Measurements from ENCODE around the gene NKD2. TPM values are rescaled to one million over a fixed set of nuclear protein-coding genes. Genes with fewer than 3 reads are reported as not detected.
"Not testable (repeated sequence)": the region's sequence is repeated elsewhere in the genome, so short reads cannot be mapped to it uniquely, and the experiment has no call there.

NKD2 gene
- total RNA-seq, 1 donor from 2014 or later, result 12.7 TPM

DNA sequence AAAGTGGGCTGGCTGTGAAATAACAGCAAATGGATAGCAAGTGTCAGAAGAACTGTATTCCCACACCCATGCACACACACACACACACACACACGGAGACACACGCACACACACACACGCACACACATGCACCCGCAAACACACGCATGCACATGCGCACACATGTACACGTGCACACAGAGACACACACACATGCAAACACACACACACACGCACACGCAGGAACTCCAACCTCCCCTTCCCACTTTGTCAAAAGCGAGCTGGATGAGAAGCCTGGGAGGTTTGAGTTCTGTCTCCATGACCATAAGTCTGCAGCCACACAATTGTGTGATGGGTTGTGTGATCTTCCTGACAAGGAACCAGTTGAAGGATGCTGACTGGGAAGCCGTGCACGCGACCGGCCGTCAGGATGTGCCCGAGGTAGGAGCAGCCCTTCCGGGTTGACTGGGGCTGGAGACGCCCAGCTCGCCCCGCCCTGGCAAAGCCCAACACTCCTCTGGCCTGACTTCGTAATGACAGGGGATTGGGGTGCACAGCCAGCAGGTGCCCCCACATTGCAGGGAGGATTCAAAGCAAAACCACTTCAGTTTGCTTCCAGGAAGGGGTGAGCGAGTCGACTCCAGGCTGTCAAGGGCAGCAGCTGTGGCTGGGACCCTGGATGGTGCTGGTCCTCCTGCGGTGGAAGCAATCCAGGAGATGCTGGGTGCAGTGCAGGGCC, 29.3 kb upstream of the NKD2 start:
- no peak for DNase-seq

DNA sequence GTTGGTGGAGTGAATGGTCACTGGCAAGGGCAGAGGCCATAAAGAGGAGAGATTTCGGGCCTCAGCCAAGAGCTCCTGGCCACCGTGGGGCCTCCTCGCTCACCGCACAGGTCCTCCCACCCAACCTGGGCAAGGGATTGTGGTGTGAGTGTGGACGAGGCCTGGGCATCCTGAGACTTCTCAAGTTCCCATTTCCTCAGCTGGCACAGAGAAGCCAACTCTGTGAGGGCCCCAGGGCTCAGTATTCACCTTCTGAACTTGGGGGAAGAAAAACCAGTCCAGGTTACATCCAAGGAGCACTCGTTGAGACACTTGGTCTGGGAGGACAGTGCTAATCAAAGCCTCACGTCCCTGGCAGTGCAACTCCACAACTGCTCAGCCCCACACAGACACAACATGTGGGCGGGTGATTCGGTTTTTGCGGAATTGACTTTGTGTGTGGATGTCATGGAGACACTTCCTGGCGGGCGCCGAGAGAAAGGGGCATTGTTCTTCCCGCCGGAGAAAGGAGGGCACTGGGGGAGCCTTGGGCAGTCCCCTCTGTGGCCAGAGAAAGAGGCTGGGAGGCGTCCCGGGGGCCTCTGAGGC, 28.5 kb upstream of the NKD2 start:
- peak; percentile 63 for DNase-seq

DNA sequence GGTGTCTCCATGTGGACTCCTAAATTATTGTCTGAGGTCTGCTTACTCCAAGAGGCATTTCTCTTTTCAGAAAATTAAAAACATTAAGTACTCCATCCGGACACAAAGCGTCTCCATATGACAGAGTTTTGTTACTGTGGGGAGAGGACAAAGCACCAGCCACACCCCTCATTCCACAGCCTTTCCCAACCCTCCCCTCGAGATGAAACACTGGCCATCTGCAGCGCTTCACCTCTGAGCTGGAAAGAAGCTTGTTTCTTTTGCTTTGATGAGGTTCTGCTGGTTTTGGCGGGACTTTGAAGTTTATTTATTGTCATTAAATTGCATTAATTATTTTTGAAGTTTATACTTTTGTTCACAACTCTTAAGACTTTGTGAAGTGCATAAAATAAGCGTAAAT, 27.6 kb upstream of the NKD2 start:
- peak; percentile 85 for DNase-seq

DNA sequence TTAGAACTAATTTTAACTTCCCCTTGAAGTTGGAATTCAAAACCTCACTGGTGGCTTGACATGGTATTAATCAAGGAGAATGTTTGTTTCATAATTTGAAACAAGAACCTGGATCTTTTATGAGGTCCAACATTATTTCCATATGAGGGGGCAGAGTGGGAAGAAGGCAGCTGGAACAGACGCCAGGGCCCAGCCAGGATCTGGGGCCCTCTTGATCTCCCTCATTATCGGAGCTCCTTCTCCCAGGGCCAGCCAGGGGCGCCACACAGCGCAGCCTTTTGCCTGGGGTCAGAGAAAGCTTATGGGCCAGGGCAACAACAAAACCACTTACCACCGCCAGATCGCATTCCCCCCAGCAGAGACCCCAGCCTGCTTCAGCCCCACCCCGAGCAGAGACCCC, 27.1 kb upstream of the NKD2 start:
- DNase-seq, result no peak

DNA sequence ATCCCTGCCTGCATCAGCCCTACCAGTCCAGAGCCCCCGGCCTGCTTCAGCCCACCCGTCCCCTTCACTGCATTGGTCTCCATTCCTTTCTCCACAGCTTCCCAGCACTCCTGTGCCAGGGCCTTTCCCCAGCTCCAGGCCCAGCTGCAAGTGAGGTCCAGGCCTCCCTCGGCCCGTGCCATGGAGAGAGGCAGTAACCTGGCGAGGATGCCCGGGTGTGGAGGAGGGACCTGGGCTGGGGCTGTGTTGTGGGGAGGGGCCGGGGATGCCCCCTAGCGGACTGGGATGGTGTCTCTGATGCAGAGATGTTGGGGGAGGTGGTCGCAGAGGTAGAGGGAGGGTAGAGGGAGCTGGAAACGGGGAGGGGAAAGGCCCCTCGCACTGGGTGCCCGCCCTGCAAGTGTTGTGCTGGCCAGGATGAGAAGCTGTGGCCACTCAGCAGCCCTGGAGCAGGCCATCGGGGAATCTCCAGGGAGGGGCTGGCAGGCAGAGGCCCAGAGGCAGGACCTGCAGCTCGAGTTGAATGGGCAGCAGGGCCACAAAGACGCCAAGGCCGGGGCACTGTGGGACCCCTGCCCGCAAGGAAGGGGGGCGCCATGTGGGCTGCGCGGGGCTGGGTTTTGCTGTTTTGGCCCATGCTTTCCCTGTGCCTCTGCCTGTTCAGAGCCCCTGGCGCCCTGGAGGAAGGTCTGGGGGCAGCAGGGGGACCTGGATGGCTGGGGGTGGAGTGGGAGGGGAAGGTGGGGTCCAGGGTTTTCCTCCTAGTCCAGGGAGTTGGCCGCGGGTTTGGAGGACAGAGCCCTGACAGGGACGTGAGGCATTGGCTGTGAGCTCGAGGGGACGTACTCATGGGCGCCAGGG, 26.0 kb upstream of the NKD2 start:
- no peak for DNase-seq

DNA sequence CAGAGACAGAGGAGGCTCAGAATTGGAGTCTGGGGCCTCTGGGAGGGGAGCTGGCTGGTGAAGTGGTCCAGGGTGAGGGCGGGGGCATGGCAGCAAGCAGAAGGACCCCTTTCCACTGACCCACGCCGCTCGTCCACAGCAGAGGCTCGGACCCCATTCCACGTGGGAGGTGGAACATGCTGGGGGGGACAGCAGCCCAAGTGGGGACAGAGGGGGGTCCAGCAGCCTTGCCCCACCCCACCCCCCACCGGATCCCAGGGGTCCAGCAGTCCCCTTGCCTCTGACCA, 25.4 kb upstream of the NKD2 start:
- no peak for DNase-seq

- DNase-seq, result no peak
Observed at GRCh38 chr5:983568-983967, 25.0 kb upstream of the NKD2 start.

DNA sequence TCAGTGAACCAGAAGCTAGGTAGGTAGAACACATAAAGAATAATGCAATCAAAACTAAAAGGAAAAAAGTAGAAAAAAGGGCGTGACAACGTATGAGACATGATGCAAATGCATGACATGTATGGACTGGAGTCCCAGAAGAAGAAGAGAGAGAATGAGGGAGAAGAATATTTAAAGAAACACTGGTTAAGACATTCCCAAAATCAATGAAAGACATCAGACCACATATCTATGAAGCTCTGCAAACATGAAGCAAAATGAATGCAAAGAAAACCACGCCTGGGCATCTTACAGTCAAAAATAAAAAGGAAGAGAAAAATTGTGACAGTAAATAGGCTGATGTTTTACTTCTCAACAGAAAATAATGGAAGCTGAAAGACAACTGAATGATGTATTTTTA, 23.8 kb upstream of the NKD2 start:
- DNase-seq, result no peak

GRCh38 chr5:987761-988160, 20.8 kb upstream of the NKD2 start:
- no peak for DNase-seq

GRCh38 chr5:988322-988721, 20.3 kb upstream of the NKD2 start:
- DNase-seq, result no peak

- DNase-seq, result no peak
Observed at GRCh38 chr5:989961-990530, 18.6 kb upstream of the NKD2 start.

- DNase-seq, result no peak
Observed at GRCh38 chr5:991472-992267, 16.9 kb upstream of the NKD2 start.

DNA sequence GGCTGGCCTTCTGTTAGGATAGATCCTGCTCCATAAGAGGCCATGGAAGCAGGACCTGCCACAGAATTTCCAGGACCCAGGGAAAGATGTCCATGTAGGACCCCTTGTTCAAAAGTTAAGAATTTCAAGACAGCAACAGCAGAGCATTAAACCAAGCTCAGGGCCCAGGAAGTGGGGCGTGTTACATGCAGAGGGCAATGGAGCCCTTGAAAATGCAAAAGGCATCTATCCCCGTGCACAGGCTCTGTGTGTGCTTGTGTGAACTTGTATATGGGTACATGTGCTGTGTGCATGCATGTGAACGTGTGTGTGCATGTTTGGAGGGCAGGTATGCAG, 14.4 kb upstream of the NKD2 start:
- DNase-seq, result no peak

DNA sequence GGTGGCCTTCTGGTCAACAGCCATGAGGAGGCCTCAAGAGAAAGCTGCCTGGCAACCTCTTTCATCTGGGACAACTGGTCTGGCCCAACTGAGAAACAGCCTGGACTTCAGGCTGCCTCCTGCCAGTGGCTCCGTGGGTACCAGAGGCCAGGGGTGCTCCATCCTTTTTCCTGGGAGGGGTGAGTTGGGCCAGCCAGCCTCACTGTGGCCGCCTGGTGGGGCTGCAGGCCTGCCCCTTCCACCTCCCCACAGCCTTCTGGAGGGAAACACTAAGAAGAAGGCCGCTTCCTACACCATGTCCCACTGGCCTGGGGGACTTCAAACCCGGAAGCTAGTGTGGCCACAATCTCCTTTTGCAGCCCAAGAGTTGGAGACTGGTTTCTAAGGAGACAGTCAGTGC, 13.8 kb upstream of the NKD2 start:
- no peak for DNase-seq

DNA sequence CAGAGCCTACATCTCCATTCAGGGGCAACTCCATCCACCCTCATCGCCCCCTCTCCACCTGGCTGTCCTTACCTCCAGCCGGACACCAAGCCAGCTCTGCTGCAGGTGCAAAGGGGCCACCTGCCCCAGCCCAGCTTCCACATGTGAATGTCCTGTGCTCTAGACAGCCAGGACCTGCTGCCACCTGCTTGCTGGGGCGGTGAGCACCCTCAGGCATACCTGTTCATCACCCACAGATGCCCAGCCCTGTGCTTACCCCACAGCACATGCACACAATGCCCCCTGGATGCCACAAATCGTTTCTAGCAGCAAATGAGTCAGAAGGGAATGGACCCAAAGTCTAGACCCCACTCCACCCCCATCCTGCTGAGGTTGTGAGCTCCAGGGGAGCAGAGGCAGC, 13.3 kb upstream of the NKD2 start:
- no peak for DNase-seq

DNA sequence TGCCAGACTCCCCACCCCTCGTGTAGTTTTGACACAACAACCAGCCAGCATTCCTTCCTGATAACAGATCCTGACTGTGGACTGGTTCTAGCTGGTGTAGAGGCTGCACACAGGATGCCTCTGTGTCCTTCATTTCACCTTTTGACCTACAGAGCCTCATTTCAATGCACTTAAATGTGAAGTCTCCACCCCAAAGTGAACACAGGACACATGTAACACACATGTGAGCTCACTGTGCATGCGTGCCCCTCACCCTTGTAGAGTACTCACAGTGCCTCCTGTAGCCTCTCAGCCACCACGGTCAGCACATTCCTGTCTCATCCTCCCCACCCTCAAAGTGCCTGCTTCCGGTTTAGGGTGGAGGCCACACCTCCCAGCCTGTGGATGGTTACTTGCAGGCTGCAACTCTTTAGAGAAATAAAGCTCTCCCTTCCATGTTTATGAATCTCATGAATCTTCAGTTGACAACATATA, 11.6 kb upstream of the NKD2 start:
- DNase-seq, result peak; percentile 37

- no peak for DNase-seq
Observed at GRCh38 chr5:997711-998110, 10.9 kb upstream of the NKD2 start.

DNA sequence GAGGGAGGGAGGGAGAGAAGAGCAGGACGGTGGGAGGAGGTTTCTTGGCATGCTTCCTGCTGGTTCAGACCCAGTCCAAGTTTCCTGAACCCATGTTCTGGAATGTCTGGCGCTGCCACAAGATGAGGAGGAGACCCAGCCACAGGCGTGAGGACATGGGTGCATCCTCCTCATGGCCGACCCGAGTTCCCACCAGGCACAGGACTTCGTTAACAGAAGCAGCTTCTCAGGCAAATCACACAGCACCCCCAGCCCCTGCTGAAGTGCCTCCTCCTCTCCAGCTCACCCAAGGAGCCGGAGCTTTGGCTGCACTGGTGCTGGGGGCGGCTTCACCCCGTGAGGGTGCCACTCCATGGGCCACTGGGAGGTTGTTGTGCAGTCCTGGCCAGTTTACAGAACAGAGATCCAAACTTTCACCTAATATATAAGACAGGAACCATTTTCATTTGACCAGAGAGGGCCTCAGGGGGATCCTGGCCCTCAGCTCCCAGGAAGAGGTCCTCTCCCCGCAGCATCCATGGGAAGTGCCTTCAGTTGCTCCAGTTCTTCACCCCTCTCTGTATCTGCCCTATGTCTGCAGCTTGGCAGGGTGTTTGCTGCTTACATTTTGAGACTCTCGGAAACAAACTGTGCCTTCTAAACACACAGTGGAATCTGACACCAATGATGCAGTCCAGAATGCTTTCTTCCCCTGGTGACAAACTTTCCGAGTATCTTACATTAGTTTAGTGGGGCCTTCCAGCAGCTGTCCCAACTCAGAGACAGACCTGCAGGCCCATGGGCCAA, 10.2 kb upstream of the NKD2 start:
- no peak for DNase-seq

GRCh38 chr5:999032-999501, 9.5 kb upstream of the NKD2 start:
- DNase-seq, result no peak

DNA sequence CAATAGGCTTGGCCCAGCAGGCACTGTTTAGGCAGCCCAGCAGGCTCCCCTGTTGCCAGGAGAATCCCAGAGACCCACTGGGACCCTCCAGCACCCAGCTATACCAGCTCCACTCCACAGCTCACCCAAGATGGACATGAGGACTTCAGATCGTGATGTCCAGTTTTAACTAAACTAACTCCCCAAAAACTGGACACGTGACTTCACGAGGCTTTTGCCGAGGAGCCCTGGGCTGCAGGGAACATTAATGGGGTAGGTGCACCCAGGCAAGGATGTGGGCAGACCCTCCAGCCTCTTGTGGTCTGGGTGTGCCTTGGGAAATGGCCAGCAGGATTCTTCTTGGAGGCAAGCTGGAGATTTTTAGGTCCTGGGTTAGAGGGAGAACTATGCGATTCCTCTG, 8.9 kb upstream of the NKD2 start:
- DNase-seq, result no peak

- DNase-seq, result no peak
Observed at GRCh38 chr5:1000329-1000728, 8.3 kb upstream of the NKD2 start.

GRCh38 chr5:1000831-1001230, 7.8 kb upstream of the NKD2 start:
- DNase-seq, result not testable (repeated sequence)

All from skin of body (tissue), 2 donors.